HG03439 (cell line): ENCODE results near the gene ABTB2.
A peak's percentile ranks its signal among the peaks of the same experiment; 100 is the strongest.

Source experiments
- ATAC-seq: cut with Tn5 transposase; IDR thresholded peaks from one replicate; pipeline ENCODE4 v1.9.1; 2021; ENCODE audit warnings: mild to moderate bottlenecking, moderate library complexity; ENCODE audit not compliant: unreplicated experiment

The ABTB2 gene

DNA sequence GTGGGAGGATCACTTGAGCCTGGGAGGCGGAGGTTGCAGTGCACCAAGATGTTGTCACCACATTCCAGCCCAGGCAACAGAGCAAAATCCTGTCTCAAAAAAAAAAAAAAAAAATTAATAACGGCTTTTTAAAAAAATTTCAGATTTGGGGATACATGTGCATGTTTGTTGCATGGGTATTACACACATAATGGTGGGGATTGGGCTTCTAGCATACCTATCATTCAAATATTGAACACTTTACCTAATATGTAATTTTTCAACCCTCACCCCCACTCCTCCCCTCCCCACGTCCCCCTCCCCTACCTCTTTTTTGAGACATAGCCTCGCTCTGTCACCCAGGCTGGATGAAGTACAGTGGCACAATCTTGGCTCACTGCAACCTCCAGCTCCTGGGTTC, 40.1 kb downstream of the ABTB2 start:
- no peak for ATAC-seq

- no peak for ATAC-seq
Observed at GRCh38 chr11:34317036-34317360, 40.8 kb downstream of the ABTB2 start.

DNA sequence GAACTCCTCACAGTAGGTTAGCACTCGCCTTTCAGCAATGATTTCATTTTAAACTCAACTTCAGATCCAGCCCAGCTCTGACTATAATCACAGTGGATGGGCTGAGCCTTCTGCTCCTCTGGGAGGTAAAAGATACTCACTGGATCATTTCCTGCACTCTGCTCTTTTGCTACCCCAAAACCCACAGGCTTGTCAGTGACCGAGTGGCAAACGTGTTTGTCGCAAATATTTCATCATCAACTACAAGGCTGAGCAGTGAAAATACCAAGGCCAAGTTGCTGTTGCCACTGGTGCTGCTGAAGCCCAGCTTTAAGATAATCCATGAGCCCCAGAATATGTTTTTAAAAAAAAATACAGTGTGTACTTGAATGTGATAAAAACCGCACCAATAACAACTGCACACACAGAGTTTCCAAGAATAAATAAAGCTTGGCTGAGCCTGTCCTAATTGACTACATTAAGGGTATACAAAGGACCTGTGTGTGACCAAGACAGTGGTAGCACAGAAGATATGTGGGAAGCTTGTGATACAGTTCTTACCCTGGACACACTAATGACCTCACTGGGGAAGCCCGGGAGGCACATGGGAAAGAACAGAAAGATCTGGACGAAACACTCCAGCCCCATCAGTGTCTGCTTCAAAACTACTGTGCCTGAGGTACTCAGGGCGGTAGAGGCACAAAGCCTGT, 41.3 kb downstream of the ABTB2 start:
- no peak for ATAC-seq

DNA sequence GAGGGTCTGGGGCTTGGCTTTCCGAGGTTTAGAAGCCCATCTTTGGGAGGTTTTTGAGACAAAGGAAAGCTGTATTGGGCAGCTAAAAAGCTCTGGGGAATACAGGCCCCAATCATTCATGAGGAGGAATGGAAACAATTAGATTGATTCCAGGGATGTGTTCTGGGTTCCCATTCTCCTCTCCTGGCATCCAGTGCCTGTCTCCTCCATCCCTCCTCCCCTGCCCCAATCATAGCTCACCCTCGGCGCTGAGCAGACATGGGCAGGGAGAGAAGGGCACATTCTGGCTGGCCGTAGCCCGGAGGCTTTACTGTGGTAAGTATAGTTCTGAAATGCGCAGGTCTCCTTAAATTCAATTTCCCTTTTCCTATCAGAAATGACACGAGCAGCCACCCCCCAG, 42.4 kb downstream of the ABTB2 start:
- ATAC-seq, result no peak

- no peak for ATAC-seq
Observed at GRCh38 chr11:34314936-34315335, 42.9 kb downstream of the ABTB2 start.

- no peak for ATAC-seq
Observed at GRCh38 chr11:34314176-34314575, 43.6 kb downstream of the ABTB2 start.

- no peak for ATAC-seq
Observed at GRCh38 chr11:34313099-34313517, 44.7 kb downstream of the ABTB2 start.

- no peak for ATAC-seq
Observed at GRCh38 chr11:34311126-34311525, 46.7 kb downstream of the ABTB2 start.

- ATAC-seq, result no peak
Observed at GRCh38 chr11:34309965-34310364, 47.8 kb downstream of the ABTB2 start.

- no peak for ATAC-seq
Observed at GRCh38 chr11:34308913-34309585, 48.8 kb downstream of the ABTB2 start.

DNA sequence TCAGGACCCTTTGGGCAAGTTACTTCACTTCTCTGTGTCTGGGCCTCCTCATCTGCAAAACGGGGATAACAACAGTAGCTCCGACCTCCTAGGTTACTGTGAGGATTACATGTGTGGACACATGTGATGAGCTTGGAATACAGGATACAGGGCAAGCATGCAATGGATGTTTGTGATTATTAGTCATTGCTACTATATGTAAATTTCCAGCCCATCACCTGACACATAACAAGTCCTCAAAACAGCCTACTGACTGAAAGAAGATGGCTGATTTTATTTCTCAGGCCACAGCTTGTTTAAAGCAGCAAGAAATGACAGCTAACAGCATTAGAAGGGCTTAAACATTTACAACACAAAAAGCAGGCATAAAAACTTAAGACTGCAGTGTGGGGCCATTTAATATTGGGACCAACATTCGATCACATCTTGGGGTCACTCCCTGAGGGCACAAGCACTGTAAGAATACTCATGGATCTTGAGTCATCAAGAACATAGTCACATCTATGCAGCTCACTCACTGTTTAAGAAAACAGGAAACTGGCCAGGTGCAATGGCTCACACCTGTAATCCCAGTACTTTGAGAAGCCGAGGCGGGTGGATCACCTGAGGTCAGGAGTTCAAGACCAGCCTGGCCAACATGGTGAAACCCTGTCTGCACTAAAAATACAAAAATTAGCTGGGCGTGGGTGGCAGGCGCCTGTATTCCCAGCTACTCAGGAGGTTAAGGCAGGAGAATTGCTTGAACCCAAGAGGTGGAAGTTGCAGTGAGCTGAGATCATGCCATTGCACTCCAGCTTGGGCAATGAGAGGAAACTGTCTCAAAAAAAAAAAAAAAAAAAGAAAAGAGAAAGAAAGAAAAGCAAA, 49.5 kb downstream of the ABTB2 start:
- ATAC-seq, result no peak

DNA sequence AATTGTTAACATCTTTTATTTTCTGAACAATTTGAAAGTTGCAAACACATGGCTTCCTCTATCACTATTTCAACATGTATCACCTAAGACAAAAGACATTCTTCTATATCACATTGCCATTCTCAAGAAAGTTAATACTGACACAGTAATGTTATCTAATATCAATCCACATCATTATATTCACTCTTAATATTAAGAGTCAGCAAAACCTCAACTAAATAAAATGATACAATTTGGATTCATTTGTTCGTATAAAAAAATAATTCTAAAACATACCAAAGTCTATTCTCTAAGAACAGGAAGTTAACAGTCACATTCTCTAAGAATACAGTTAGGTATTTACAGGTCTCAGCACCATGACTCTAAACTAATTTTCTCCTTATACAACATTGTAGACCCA, 52.0 kb downstream of the ABTB2 start:
- no peak for ATAC-seq

GRCh38 chr11:34305193-34305592, 52.6 kb downstream of the ABTB2 start:
- ATAC-seq, result no peak

GRCh38 chr11:34303028-34303570, 54.7 kb downstream of the ABTB2 start:
- no peak for ATAC-seq

GRCh38 chr11:34302046-34302921, 55.5 kb downstream of the ABTB2 start:
- ATAC-seq, result peak; percentile 70

DNA sequence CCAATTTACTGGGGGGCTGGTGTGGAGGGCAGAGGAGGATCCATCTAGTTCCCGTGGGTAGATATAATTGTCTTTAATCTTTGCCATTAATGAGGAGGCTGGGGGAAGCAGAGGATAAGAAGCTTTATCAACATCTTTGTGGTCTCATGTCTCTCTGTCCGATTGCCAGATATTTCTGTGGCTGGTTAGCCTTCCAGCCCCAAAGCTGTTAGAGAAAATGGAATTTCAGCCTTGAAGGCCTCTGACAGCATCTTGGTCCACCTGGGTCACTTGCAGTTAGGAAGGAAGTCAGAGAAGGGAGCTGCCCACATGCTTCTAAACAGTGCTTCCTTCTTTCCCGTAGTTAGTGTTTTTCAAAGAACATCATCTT, 56.9 kb downstream of the ABTB2 start:
- no peak for ATAC-seq

- no peak for ATAC-seq
Observed at GRCh38 chr11:34300026-34300925, 57.5 kb downstream of the ABTB2 start.

DNA sequence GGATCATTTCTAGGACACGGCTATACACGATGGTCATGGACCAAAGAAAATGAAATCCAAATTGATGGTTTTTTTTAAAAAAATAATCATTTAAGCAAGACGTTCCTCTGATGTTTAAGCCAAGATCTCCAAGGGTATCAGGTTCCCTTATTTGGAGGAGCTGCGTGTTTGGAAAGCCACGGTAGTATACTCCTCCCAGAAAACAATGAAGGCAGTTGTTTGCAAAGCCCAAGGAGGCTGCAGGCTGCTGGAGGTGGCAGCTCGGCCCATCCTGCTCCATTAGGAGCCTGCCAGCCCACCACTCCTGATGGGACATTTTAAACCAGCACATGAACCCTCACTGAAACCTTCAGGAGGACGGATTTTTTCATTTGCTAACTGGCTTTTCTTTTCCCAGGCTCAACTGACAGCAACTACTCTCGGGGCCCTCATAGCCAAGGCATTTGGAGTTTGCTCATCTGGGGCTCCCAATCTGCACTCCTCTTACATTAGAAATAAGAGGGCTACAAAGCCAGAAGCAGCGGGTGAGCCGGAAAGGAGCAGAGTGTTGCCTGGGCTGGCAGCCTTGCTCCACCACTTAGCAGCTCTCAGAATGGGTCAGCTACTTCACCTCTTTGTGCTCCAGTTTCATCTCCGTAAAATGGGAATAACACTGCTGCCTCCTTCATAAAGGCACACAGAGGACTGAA, 58.4 kb downstream of the ABTB2 start:
- no peak for ATAC-seq

GRCh38 chr11:34298871-34299270, 58.9 kb downstream of the ABTB2 start:
- ATAC-seq, result no peak
